ENCODE data around the gene TST.

TST gene

GRCh38 chr22:37039466-37039865 is 20.2 kb upstream of the TST start:
- Histone ChIP-seq H3K36me3 (no peaks in the 10 kb centered on the region), H3K27ac (no peak overlapping the region), H3K27me3 (ENCODE audit: insufficient read depth, low read depth, severe bottlenecking) (no peaks in the 10 kb centered on the region), H3K4me3 (ENCODE audit: low read depth, low read length) (no peak overlapping the region), H3K9me3 (ENCODE audit: severe bottlenecking) (no peaks in the 10 kb centered on the region)
- TF ChIP-seq, protein P1, sequence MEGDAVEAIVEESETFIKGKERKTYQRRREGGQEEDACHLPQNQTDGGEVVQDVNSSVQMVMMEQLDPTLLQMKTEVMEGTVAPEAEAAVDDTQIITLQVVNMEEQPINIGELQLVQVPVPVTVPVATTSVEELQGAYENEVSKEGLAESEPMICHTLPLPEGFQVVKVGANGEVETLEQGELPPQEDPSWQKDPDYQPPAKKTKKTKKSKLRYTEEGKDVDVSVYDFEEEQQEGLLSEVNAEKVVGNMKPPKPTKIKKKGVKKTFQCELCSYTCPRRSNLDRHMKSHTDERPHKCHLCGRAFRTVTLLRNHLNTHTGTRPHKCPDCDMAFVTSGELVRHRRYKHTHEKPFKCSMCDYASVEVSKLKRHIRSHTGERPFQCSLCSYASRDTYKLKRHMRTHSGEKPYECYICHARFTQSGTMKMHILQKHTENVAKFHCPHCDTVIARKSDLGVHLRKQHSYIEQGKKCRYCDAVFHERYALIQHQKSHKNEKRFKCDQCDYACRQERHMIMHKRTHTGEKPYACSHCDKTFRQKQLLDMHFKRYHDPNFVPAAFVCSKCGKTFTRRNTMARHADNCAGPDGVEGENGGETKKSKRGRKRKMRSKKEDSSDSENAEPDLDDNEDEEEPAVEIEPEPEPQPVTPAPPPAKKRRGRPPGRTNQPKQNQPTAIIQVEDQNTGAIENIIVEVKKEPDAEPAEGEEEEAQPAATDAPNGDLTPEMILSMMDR (IDR thresholded peaks at IDR 0.05; ENCODE audit: low read depth, low read length), result no peak
- no peak for DNase-seq

DNA sequence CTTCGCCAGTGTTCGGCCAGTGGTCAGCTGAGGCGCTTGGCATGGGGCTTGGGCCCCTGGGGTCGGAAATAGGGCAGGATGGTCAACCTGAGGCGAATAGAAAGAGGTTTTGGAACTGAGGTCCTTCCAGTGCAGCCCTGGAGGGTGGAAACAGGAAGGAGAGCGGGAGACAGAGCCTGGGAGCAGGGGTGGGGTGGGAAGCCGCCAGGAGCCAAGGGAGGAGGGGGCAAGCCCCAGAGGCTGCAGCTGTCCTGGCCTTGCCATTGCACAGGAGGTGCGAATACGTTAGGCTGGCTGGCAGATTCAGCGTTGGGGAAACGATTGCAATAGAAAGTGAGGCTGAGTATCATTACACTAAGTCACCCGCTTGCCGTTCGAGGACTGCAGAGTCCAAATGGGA is 18.4 kb upstream of the TST start:
- H3K9me3 ChIP-seq (ENCODE audit: severe bottlenecking), result no peaks in the 10 kb centered on the region
- H3K36me3 ChIP-seq, result no peaks in the 10 kb centered on the region
- no peak for DNase-seq
- TF ChIP-seq, protein P1 (IDR thresholded peaks at IDR 0.05; ENCODE audit: low read depth, low read length), result no peak
- H3K4me3 ChIP-seq (ENCODE audit: low read depth, low read length), result no peak overlapping the region
- H3K27ac ChIP-seq, result no peak overlapping the region
- H3K27me3 ChIP-seq (ENCODE audit: insufficient read depth, low read depth, severe bottlenecking), result no peaks in the 10 kb centered on the region

DNA sequence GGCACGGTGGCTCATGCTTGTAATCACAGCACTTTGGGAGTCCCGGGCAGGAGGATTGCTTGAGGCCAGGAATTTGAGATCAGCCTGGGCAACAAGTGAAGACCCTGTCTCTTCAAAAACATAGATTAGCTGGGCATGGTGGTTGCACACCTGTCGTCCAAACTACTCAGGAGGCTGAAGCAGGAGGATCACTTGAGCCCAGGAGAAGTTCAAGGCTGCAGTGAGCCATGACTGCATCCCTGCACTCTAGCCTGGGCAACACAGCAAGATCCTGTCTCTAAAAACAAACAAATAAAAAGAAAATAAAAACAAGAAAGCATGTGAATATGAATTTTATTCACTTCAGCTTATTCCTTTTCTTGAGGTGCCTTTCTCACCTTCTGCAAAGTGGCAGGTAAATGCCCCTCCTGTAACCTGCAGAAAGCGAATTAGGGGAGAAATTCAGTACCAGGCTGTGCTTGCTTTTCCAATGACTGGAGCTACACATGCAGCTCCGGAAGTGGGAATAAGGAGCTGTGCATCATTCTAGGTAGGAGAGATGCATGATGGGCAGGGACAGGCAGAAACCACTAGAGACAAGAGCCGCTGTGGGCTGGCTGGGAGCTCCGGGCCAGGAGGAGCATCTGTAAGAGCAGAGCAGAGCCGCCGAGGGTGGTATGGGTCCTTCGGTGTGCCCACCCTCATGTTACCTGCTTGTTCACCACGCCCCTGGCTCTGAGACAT is 17.6 kb upstream of the TST start:
- H3K36me3 ChIP-seq, result no peaks in the 10 kb centered on the region
- no peak overlapping the region for H3K27ac ChIP-seq
- H3K27me3 ChIP-seq (ENCODE audit: insufficient read depth, low read depth, severe bottlenecking), result no peaks in the 10 kb centered on the region
- H3K4me3 ChIP-seq (ENCODE audit: low read depth, low read length), result no peak overlapping the region
- no peak for DNase-seq
- TF ChIP-seq, protein P1 (IDR thresholded peaks at IDR 0.05; ENCODE audit: low read depth, low read length), result no peak
- no peaks in the 10 kb centered on the region for H3K9me3 ChIP-seq (ENCODE audit: severe bottlenecking)

DNA sequence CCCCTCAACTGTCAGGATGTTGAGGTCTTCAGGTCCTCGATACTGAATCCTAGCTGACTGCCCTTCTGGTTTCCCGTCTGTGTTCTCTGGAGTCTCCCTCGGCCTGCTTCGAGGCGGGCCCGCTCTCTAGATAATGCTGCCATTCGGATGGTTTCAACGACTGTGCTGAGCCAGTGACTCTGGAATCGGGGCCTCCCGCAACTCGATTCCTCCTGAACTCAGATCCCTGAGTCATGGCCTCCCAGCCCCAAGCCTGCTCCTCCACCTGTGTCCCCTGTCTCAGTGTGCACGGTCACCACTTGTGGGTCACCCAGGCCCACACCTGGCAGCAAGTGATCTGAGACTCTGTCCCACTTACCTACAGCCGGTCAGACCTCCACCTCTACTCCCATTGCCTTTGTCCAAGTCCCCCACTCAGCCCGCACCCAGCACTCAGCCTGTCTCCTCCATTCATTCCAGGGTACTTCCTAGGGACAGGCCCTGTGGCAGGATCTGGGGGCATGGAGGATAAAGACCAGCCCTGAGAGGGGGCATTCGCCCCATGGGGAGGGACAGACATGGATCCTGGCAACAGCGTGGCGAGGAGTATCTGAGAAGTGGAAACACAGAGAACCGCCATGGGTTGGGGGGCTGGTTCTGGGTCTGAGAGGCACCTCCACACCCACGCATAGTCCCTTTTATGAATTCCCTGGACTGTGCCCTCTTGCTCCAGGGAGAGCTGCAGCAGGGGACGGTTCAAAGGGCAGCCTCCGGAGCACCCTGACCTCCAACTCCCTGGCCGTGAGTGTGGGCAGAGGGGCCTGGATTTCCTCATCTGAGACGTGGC is 14.6 kb upstream of the TST start:
- Histone ChIP-seq H3K36me3 (peaks cover 8% of the 10 kb centered on the region; the same call in 1 of the 2 replicates), H3K27ac (no peak overlapping the region), H3K4me3 (ENCODE audit: low read depth, low read length) (no peak overlapping the region), H3K27me3 (ENCODE audit: insufficient read depth, low read depth, severe bottlenecking) (no peaks in the 10 kb centered on the region), H3K9me3 (ENCODE audit: severe bottlenecking) (no peaks in the 10 kb centered on the region)
- TF ChIP-seq, protein P1 (IDR thresholded peaks at IDR 0.05; ENCODE audit: low read depth, low read length), result no peak
- no peak for DNase-seq

DNA sequence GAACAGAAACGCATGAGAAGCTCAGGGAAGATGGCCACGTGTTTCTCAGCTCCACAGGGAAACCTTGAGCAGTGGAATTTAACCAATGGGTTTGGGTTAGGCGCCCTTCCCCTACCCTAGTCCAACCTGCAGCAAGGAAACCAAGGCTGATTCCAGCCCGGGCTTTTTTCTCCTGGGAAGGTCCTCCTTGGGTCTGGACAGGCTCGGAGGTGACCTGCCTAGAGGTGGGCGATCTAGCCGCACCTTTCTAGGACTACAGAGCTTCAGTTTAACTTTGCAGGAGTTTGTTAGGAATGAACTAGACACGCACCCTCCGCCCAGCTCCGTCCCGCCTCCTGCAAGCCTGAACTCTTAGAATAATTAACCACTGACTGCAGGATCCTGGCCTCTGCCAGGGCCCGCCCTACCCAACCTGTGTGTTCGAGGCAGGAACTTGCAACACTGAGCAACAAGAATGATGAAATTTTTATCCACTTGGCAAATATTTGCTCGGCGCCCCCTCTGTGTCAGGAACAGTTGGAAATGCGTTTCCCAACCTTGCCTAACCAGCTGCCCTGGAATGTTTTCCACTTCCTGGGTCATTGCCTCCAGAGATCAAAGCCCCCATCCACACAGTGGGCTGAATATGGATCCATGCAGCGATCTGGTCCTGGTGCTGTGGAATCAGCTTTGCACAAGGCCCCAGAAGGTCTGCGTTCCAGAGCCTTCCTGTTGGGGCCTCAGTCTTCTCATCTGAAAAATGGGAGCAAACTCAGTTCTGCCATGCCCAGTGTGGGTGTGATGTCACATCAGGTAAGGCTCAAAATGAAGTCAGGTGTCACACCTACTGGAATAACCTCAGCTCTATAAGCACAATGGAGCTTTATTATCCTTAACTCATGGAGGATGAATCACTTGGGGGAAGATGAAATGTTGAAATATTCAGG is 13.6 kb upstream of the TST start:
- TF ChIP-seq, protein P1 (IDR thresholded peaks at IDR 0.05; ENCODE audit: low read depth, low read length), result no peak
- Histone ChIP-seq H3K9me3 (ENCODE audit: severe bottlenecking) (no peaks in the 10 kb centered on the region), H3K27me3 (ENCODE audit: insufficient read depth, low read depth, severe bottlenecking) (no peaks in the 10 kb centered on the region), H3K36me3 (peaks cover 13% of the 10 kb centered on the region; the same call in 1 of the 2 replicates), H3K27ac (no peak overlapping the region), H3K4me3 (ENCODE audit: low read depth, low read length) (no peak overlapping the region)
- DNase-seq, result no peak
